Measurements from ENCODE around the gene ZSCAN32.

- TF ChIP-seq POLR2A (IDR thresholded peaks at IDR 0.05; ENCODE audit: extremely low read depth, insufficient read length) (no peak), MAX (IDR thresholded peaks at IDR 0.05; ENCODE audit: low read depth, low read length) (no peak)
These were observed 37.0 kb downstream of the ZSCAN32 start for GRCh38 chr16:3363793-3364192.
